ENCODE measurements around the gene HOXA9. TPM values are rescaled to one million over a fixed set of nuclear protein-coding genes. Genes with fewer than 3 reads are reported as not detected.

HOXA9 gene
- polyA plus RNA-seq, 2 of the 4 experiments (the other 2 are of a cell fraction) = 1.4 TPM

GRCh38 chr7:27191833-27192545 is 26.7 kb upstream of the HOXA9 start:
- Histone ChIP-seq H3K4me1 (no peaks in the 10 kb centered on the region), H3K4me2 (no peak overlapping the region), H3K27ac (no peak overlapping the region), H3K9me3 (no peaks in the 10 kb centered on the region), H3K4me3 (no peak overlapping the region)
- TF ChIP-seq FOSL2 (IDR thresholded peaks at IDR 0.05) = no peak
- TF ChIP-seq FOSL2 (CRISPR knock-in tag; IDR thresholded peaks at IDR 0.05) = no peak
- TF ChIP-seq HMGXB4 (CRISPR knock-in tag; IDR thresholded peaks at IDR 0.05; ENCODE audit: borderline replicate concordance) = no peak
- TF ChIP-seq HOXA7 (CRISPR knock-in tag; IDR thresholded peaks at IDR 0.05) = no peak
- TF ChIP-seq NFE2L2 (conservative IDR thresholded peaks at IDR 0.05; ENCODE audit: low read length) = no peak
- TF ChIP-seq MAFK (IDR thresholded peaks at IDR 0.05; ENCODE audit: partially characterized antibody) = no peak
- TF ChIP-seq CHD4 (IDR thresholded peaks at IDR 0.05; ENCODE audit: borderline replicate concordance) = no peak
- TF ChIP-seq HOXB13 (CRISPR knock-in tag; IDR thresholded peaks at IDR 0.05; ENCODE audit: low read depth) = no peak
- TF ChIP-seq E2F6 (IDR thresholded peaks at IDR 0.05; ENCODE audit: borderline replicate concordance, low read depth) = no peak
- TF ChIP-seq NR3C1 (IDR thresholded peaks at IDR 0.05) = no peak
- no peak for TF ChIP-seq GATA3 (IDR thresholded peaks at IDR 0.05; ENCODE audit: borderline replicate concordance)
- no peak for TF ChIP-seq ZC3H11A (IDR thresholded peaks at IDR 0.05)
- no peak for TF ChIP-seq RAD21 (conservative IDR thresholded peaks at IDR 0.05 in 1 of 2, IDR thresholded peaks at IDR 0.05 in 1 of 2)
- TF ChIP-seq TP53 (CRISPR knock-in tag; IDR thresholded peaks at IDR 0.05) = no peak
- TF ChIP-seq MYC (IDR thresholded peaks at IDR 0.05; ENCODE audit: borderline replicate concordance, low read length) = no peak
- no peak for TF ChIP-seq HES2 (IDR thresholded peaks at IDR 0.05)
- no peak for TF ChIP-seq BCL3 (IDR thresholded peaks at IDR 0.05)
- no peak for TF ChIP-seq EP300 (IDR thresholded peaks at IDR 0.05)
- no peak for TF ChIP-seq PHF8 (IDR thresholded peaks at IDR 0.05; ENCODE audit: borderline replicate concordance, low read depth)
- no peak for TF ChIP-seq MAX (IDR thresholded peaks at IDR 0.05)
- 94% methylated on average over 39 of the region's 42 CpGs for WGBS (ENCODE audit: missing lambda C conversion rate)
- ATAC-seq (no peak), FAIRE-seq (no peak), DNase-seq (ENCODE audit: low read depth in 1 of 2, low spot score in 1 of 2) (no peak)
- POLR2A ChIA-PET = interaction anchor here (0.7 kb wide), 1 partner anchor 8 kb away, joined by 4 read pairs; no protein-coding TSS in a partner anchor
- CTCF ChIA-PET = interaction anchor here (0.6 to 4.8 kb wide), 4 partner anchors 12 to 904 kb away, joined by 4 to 58 read pairs (median 22); no protein-coding TSS in a partner anchor

GRCh38 chr7:27191161-27191731 is 25.9 kb upstream of the HOXA9 start:
- 91% methylated on average over 15 of the region's 15 CpGs for WGBS (ENCODE audit: missing lambda C conversion rate)
- Histone ChIP-seq H3K4me1 (peaks cover 4% of the 10 kb centered on the region; the same call in 1 of the 3 replicates), H3K9me3 (no peaks in the 10 kb centered on the region), H3K27ac (no peak overlapping the region), H3K4me2 (no peak overlapping the region), H3K4me3 (no peak overlapping the region)
- ChIA-PET CTCF (interaction anchor here (0.8 to 3.8 kb wide), 4 partner anchors 12 to 829 kb away, joined by 3 to 30 read pairs (median 10); no protein-coding TSS in a partner anchor), POLR2A (no interaction called here)
- ATAC-seq (no peak), DNase-seq (ENCODE audit: low read depth in 1 of 2, low spot score in 1 of 2) (no peak), FAIRE-seq (no peak)
- TF ChIP-seq ATOH8 (CRISPR knock-in tag; IDR thresholded peaks at IDR 0.05; ENCODE audit: low read depth) (no peak), MAZ (IDR thresholded peaks at IDR 0.05; ENCODE audit: borderline replicate concordance, low read depth, low read length) (no peak), ZSCAN20 (CRISPR knock-in tag; IDR thresholded peaks at IDR 0.05) (no peak), NFE2L2 (conservative IDR thresholded peaks at IDR 0.05; ENCODE audit: low read length) (no peak), GATA3 (IDR thresholded peaks at IDR 0.05; ENCODE audit: borderline replicate concordance) (no peak), CBX8 (IDR thresholded peaks at IDR 0.05) (no peak), HEYL (CRISPR knock-in tag; IDR thresholded peaks at IDR 0.05) (no peak), EP300 (IDR thresholded peaks at IDR 0.05) (no peak), CEBPB (IDR thresholded peaks at IDR 0.05) (no peak), HOXB13 (CRISPR knock-in tag; IDR thresholded peaks at IDR 0.05; ENCODE audit: low read depth) (no peak), MYC (IDR thresholded peaks at IDR 0.05; ENCODE audit: borderline replicate concordance, low read length) (no peak), RFX5 (IDR thresholded peaks at IDR 0.05) (no peak), EHF (CRISPR knock-in tag; IDR thresholded peaks at IDR 0.05) (no peak), BCL3 (IDR thresholded peaks at IDR 0.05) (no peak), RCOR1 (IDR thresholded peaks at IDR 0.05; ENCODE audit: low read depth, low read length) (no peak), CBX2 (IDR thresholded peaks at IDR 0.05; ENCODE audit: borderline replicate concordance, low read depth) (no peak), SREBF2 (IDR thresholded peaks at IDR 0.05) (no peak)

Data from A549 (cell line).